B cell (primary cell): ENCODE data around the gene MAN1A1. TPM values are rescaled to one million over a fixed set of nuclear protein-coding genes. Genes with fewer than 3 reads are reported as not detected.

Experiments
- ATAC-seq: fragments of 200-7000 bp; cut with Tn5 transposase; one replicate; pipeline ENCODE4 v1.10.0; 2021; ENCODE audit warnings: low read depth, mild to moderate bottlenecking, moderate number of reproducible peaks, moderate library complexity
- CTCF ChIA-PET: fragments of 350-600 bp; sonication (Branson Sonifier 250); formaldehyde crosslinking; loops from one replicate; lab custom pipeline; 2021; ENCODE audit warnings: antibody characterized with exemption, inconsistent platforms; lab: Charles Lee
- POLR2A ChIA-PET: fragments of 350-600 bp; sonication (Branson Sonifier 250); formaldehyde crosslinking; loops from one replicate; lab custom pipeline; 2021; ENCODE audit warnings: antibody characterized with exemption; lab: Charles Lee
- DNase-seq: peaks from one replicate; pipeline ENCODE4 v3.0.0; 2013
- H2AFZ ChIP-seq: 2 replicates; pipeline ENCODE4 v1.6.1; 2012; ENCODE audit warnings: mild to moderate bottlenecking, low read depth, low read length; ENCODE audit not compliant: insufficient read depth, poor library complexity, severe bottlenecking
- H3K27ac ChIP-seq, 2 donors: 1 replicate in 1 of 2; 2 replicates in 1 of 2; pipeline ENCODE4 v1.5.1; 2012 to 2013; ENCODE audit warnings: low read length in 2 of 2, mild to moderate bottlenecking in 2 of 2, moderate library complexity in 1 of 2
- H3K27me3 ChIP-seq, 4 experiments: fragments of 200-600 bp in 1 of 4; sonication (generic) in 1 of 4; replicated peaks in 1 of 4; 1 replicate in 2 of 4; 2 replicates in 2 of 4; pipeline versions ENCODE4 v1.6.1 to v1.7.0; 2013 to 2016; ENCODE audit warnings: low read length in 3 of 4, mild to moderate bottlenecking in 2 of 4, mixed read lengths in 1 of 4, moderate library complexity in 1 of 4; ENCODE audit not compliant: insufficient read depth in 4 of 4, control insufficient read depth in 3 of 4; ENCODE audit errors: control extremely low read depth in 1 of 4
- H3K36me3 ChIP-seq, 2 experiments: replicated peaks in 1 of 2; 1 replicate in 1 of 2; 2 replicates in 1 of 2; pipeline versions ENCODE4 v1.6.1 to v1.7.1; 2013; ENCODE audit warnings: low read length in 1 of 2; ENCODE audit not compliant: insufficient read depth in 2 of 2, control insufficient read depth in 1 of 2; ENCODE audit errors: control extremely low read depth in 1 of 2, extremely low read depth in 1 of 2
- H3K4me1 ChIP-seq, 2 donors: fragments of 200-600 bp in 1 of 2; sonication (generic) in 1 of 2; 1 replicate in 1 of 2; 2 replicates in 1 of 2; pipeline versions ENCODE4 v1.5.1 to v1.6.1; 2013 to 2017; ENCODE audit warnings: low read length in 2 of 2; ENCODE audit not compliant: control insufficient read depth in 2 of 2, insufficient read depth in 2 of 2
- H3K4me2 ChIP-seq: replicated peaks from 2 replicates; pipeline ENCODE3; 2012; ENCODE audit warnings: mild to moderate bottlenecking, low read depth, low read length; ENCODE audit not compliant: poor library complexity, severe bottlenecking
- H3K4me3 ChIP-seq, 5 experiments: fragments of 200-600 bp in 1 of 5; sonication (generic) in 1 of 5; 1 replicate in 3 of 5; 2 replicates in 2 of 5; pipeline versions ENCODE4 v1.5.1 to v1.7.0; 2011 to 2016; ENCODE audit warnings: low read length in 4 of 5, mild to moderate bottlenecking in 4 of 5, low read depth in 2 of 5, control low read depth in 1 of 5, moderate library complexity in 1 of 5; ENCODE audit not compliant: insufficient read depth in 1 of 5; ENCODE audit errors: control extremely low read depth in 1 of 5, extremely low read depth in 1 of 5
- H3K79me2 ChIP-seq: fragments of 200-600 bp; sonication (generic); one replicate; pipeline ENCODE4 v1.6.0; 2016; ENCODE audit warnings: low read length; ENCODE audit not compliant: control insufficient read depth, insufficient read depth
- H3K9ac ChIP-seq: fragments of 200-600 bp; sonication (generic); 2 replicates; pipeline ENCODE4 v1.6.1; 2017; ENCODE audit warnings: mild to moderate bottlenecking, low read length, moderate library complexity
- H3K9me3 ChIP-seq, 3 donors: one replicate each; pipeline versions ENCODE4 v1.6.1 to v1.7.1; 2013; ENCODE audit warnings: low read length in 2 of 3; ENCODE audit not compliant: control insufficient read depth in 2 of 3, insufficient read depth in 1 of 3; ENCODE audit errors: control extremely low read depth in 1 of 3
- H4K20me1 ChIP-seq: 2 replicates; pipeline ENCODE4 v1.6.0; 2012; ENCODE audit warnings: mild to moderate bottlenecking, low read length; ENCODE audit not compliant: insufficient read depth, control insufficient read depth, poor library complexity, severe bottlenecking
- H3K27ac Mint-ChIP-seq: one replicate; pipeline ENCODE4 v1.8.0; 2021; ENCODE audit warnings: mixed read lengths
- H3K27me3 Mint-ChIP-seq: one replicate; pipeline ENCODE4 v1.8.0; 2021; ENCODE audit warnings: mixed read lengths
- H3K4me1 Mint-ChIP-seq: one replicate; pipeline ENCODE4 v1.8.0; 2021; ENCODE audit warnings: mixed read lengths
- H3K4me3 Mint-ChIP-seq: one replicate; pipeline ENCODE4 v1.8.0; 2021; ENCODE audit warnings: mixed read lengths
- H3K9me3 Mint-ChIP-seq: one replicate; pipeline ENCODE4 v1.8.0; 2022; ENCODE audit warnings: mixed read lengths; ENCODE audit not compliant: insufficient read depth
- EZH2 ChIP-seq: IDR thresholded peaks from 2 replicates; pipeline ENCODE4 v1.6.1; 2012; ENCODE audit warnings: borderline replicate concordance, low read depth, mild to moderate bottlenecking, moderate library complexity, low read length; ENCODE audit not compliant: insufficient read depth, poor library complexity, severe bottlenecking
- WGBS: methylation state at CpG from one replicate; pipeline ENCODE4 v1.1.5; 2013; ENCODE audit warnings: missing lambda C conversion rate; ENCODE audit not compliant: insufficient coverage; 5-methylcytosine and 5-hydroxymethylcytosine counted together
- intact Hi-C: fragments of 100-400 bp; cut with micrococcal nuclease; formaldehyde crosslinking; loops from one replicate; pipeline ENCODE4 v1.10.0; 2022
- polyA plus RNA-seq: library from polyadenylated mRNA; depleted of rRNA; stranded (reverse); fragments of >200 nt; gene quantifications from 2 replicates; pipeline ENCODE4 v1.2.3, GENCODE V29; 2012
- total RNA-seq, 2 donors: library from RNA; stranded (reverse); fragments of 120-200 nt in 1 of 2; gene quantifications; 1 replicate in 1 of 2; 2 replicates in 1 of 2; pipeline versions ENCODE4 v1.2.3 to v1.2.4, GENCODE V29; 2013 to 2022
- TF ChIP-seq, protein P1 (sequence below): fragments of 200-600 bp; IDR thresholded peaks from one replicate; pipeline ENCODE4 v1.8.0; 2022; ENCODE audit warnings: antibody characterized with exemption, mild to moderate bottlenecking

The MAN1A1 gene
- total and polyA plus RNA-seq, 2 donors (not counting 1 experiment from before 2014, with no cell fraction given) = 5.1 to 31.7 TPM

DNA sequence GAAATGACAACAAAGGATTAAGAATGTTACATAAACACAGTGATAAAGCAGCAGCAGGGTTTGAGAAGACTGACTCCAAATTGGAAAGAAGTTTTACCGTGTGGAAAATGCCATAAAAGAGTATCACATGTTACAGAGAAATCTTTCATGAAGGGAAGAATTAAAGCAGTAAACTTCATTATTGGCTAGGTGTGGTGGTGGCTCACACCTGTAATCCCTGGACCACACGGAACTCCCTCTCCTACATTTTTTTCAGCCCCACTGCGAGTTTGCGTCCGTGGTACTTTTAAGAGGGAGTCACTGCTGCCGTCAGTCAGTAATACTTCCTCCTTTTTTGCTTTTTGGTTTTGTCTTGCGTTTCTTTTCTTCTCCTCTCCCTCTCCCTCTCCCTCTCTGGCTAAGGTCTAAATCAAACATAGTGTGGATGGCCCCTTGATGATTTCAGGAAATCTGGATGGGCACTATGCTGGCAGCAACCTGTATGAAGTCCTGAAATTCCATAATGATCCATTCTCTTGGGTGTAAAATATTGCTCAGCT is 112.3 kb downstream of the MAN1A1 start:
- H3K79me2 ChIP-seq = no peaks in the 10 kb centered on the region

DNA sequence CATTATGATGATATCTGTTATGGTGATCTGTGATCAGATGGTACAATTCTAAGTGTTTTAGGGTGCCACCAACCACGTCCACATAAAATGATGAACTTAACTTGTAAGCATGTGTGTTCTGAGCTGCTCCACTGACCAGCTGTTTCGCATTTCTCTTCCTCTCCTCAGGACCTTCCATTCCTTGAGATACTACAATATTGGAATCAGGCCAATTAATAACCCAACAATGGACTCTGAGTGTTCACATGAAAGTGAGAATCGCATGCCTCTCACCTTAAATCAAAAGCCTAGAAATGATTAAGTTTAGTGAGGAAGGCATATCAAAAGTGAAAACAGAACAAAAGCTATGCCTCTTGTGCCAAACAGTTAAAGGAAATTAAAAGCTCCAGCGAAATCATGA is 114.6 kb downstream of the MAN1A1 start:
- Histone ChIP-seq H3K79me2 (no peaks in the 10 kb centered on the region), H3K27me3 (no peaks in the 10 kb centered on the region), H3K4me3 (no peak overlapping the region), H2AFZ (no peak overlapping the region), H3K27ac (no peak overlapping the region), H3K4me1 (no peaks in the 10 kb centered on the region), H4K20me1 (no peaks in the 10 kb centered on the region), H3K36me3 (peaks cover 2 to 3% of the 10 kb centered on the region in 2 experiments), H3K4me2 (no peak overlapping the region), H3K9me3 (no peaks in the 10 kb centered on the region), H3K9ac (no peak overlapping the region)
- DNase-seq = no peak
- WGBS = 86% methylated on average over 1 of the region's 4 CpGs
- no peak overlapping the region for H3K27ac Mint-ChIP-seq
- POLR2A ChIA-PET = no interaction called here
- CTCF ChIA-PET = no interaction called here
- no peak for ATAC-seq
- TF ChIP-seq, protein P1, sequence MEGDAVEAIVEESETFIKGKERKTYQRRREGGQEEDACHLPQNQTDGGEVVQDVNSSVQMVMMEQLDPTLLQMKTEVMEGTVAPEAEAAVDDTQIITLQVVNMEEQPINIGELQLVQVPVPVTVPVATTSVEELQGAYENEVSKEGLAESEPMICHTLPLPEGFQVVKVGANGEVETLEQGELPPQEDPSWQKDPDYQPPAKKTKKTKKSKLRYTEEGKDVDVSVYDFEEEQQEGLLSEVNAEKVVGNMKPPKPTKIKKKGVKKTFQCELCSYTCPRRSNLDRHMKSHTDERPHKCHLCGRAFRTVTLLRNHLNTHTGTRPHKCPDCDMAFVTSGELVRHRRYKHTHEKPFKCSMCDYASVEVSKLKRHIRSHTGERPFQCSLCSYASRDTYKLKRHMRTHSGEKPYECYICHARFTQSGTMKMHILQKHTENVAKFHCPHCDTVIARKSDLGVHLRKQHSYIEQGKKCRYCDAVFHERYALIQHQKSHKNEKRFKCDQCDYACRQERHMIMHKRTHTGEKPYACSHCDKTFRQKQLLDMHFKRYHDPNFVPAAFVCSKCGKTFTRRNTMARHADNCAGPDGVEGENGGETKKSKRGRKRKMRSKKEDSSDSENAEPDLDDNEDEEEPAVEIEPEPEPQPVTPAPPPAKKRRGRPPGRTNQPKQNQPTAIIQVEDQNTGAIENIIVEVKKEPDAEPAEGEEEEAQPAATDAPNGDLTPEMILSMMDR = no peak
- TF ChIP-seq EZH2 = no peak
- intact Hi-C loops = no loop called here
- no peaks in the 10 kb centered on the region for H3K27me3 Mint-ChIP-seq
- no peaks in the 10 kb centered on the region for H3K4me1 Mint-ChIP-seq
- H3K9me3 Mint-ChIP-seq = no peaks in the 10 kb centered on the region
- H3K4me3 Mint-ChIP-seq = no peak overlapping the region

More for the DNA sequence above, 112.3 kb downstream of the MAN1A1 start:
- H3K27ac Mint-ChIP-seq = no peak overlapping the region
- no peak overlapping the region for H3K4me3 Mint-ChIP-seq
- Histone ChIP-seq H4K20me1 (no peaks in the 10 kb centered on the region), H3K36me3 (peaks cover 2 to 3% of the 10 kb centered on the region in 2 experiments), H3K9me3 (no peaks in the 10 kb centered on the region), H2AFZ (no peak overlapping the region), H3K4me1 (no peaks in the 10 kb centered on the region), H3K4me3 (no peak overlapping the region), H3K4me2 (no peak overlapping the region), H3K27ac (no peak overlapping the region), H3K27me3 (no peaks in the 10 kb centered on the region), H3K9ac (no peak overlapping the region)
- ChIA-PET POLR2A (no interaction called here), CTCF (no interaction called here)
- TF ChIP-seq EZH2 = no peak
- TF ChIP-seq, protein P1 = no peak
- H3K4me1 Mint-ChIP-seq = no peaks in the 10 kb centered on the region
- H3K27me3 Mint-ChIP-seq = no peaks in the 10 kb centered on the region
- no peaks in the 10 kb centered on the region for H3K9me3 Mint-ChIP-seq
- no peak for DNase-seq
- intact Hi-C loops = no loop called here
- ATAC-seq = no peak
- 95% methylated on average over 4 of the region's 7 CpGs for WGBS
